MG63 (cell line): ENCODE results near the gene BRD2. TPM values are rescaled to one million over a fixed set of nuclear protein-coding genes. Genes with fewer than 3 reads are reported as not detected.

Experiments
- DNase-seq: peaks from one replicate; pipeline ENCODE4 v3.0.0-alpha.2; 2020
- H3K27me3 ChIP-seq: fragments of 250-450 bp; sonication (Bioruptor Pico); 2 replicates; pipeline ENCODE4 v1.5.1; 2020; ENCODE audit warnings: mild to moderate bottlenecking, moderate library complexity
- H3K36me3 ChIP-seq: fragments of 250-450 bp; sonication (Bioruptor Pico); 2 replicates; pipeline ENCODE4 v1.5.1; 2020; ENCODE audit warnings: mild to moderate bottlenecking, moderate library complexity
- H3K4me3 ChIP-seq: fragments of 250-450 bp; sonication (Bioruptor Pico); 2 replicates; pipeline ENCODE4 v1.5.1; 2020; ENCODE audit warnings: mild to moderate bottlenecking, moderate library complexity
- H3K9me3 ChIP-seq: fragments of 250-450 bp; sonication (Bioruptor Pico); 2 replicates; pipeline ENCODE4 v1.5.1; 2020; ENCODE audit warnings: mild to moderate bottlenecking, moderate library complexity
- total RNA-seq: library from RNA; depleted of rRNA; stranded (reverse); fragments of >200 nt; shearing (Covaris generic); gene quantifications from 2 replicates; pipeline ENCODE4 v1.2.3, GENCODE V29; 2014; ENCODE audit warnings: low replicate concordance

BRD2 gene
- total RNA-seq, 1 experiment from 2014 or later: 207 TPM

DNA sequence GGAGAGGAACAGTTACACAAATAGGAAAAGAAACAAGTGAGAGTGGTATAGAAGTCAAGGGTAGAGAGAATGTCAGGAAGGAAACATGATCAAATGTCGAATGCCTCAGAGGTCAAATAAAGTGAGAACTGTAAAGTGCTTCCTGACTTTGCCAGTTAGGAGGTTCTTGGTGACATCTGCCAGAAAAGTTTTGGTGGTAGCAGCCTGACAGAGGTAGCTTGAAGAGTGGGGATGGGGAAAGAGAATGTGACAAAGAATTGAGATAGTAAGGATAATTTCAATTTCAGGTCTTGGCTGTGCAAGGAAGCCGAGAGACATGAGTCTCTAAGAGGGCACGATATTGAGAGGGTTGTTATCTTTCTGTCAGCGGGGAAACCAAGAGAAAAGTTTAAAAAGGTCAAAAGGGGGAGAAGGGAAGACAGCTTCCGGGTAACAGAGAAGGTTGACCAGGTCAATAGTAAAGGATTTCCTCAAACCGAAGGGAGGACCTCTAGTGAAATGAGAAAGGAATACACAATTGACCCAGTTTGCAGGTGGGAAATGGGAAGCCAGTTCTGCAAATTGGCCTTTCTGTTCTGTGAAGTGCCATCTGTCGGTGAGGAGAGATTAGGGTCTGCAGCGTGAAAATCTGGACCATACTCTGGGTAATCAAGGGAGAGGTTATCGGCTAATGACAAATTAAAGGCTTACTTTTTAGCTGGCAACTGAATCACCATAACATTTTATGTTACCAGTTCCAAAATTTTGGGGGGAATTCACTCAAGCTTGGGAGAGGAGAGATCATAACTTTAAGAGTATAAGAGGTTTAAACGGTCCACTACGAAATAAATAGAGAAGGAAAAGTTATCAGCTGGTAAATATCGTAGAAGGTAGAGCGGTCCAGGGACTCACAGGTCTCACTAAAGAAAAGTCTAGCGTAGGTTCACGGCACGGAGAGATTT is 973 bp upstream of the BRD2 start:
- no peaks in the 10 kb centered on the region for H3K27me3 ChIP-seq
- H3K36me3 ChIP-seq: peaks cover 24% of the 10 kb centered on the region
- H3K4me3 ChIP-seq: peak overlapping the region; percentile 79
- peak; percentile 72 for DNase-seq
- no peaks in the 10 kb centered on the region for H3K9me3 ChIP-seq

DNA sequence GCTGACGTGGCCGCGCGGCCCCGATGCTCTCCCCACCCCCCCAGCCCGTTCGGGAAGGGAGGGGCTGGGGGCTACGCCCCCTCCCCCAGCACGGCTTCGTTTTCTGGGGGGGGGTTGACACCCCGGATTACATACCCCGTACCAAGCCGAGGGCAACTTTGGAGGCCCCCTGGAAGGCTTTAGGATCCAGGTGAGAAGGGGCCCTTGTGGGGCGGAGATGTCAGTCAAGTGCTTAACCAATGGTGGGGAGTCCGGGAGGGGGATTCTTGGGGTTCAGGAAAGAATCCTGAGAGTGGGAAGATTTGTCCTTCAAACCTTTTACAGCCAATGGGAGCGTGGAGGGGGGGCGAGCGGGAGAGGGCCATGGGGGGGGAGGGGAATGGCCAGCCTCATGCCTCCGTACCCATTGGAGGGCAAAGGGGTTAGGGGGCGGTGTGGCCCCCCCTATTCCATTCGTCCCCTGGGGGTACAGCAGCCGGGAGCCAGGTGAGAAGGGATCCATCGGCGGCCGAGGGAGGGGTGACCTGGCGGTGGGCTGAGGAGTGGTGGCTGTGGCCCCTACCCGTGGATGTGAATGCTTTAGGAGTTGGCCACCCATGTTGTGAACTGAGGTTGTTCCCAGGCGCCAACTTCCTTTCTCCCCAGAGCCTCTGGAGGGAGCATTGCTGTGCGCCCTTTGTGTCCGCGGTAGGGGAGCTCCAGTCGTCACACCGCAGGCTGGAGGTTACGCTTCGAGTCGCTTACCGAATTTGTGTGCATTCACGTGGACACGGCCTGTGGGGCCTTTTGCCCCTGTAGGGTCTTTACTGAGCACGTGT is 682 bp downstream of the BRD2 start:
- Histone ChIP-seq H3K4me3 (peak overlapping the region; percentile 79), H3K36me3 (peaks cover 41% of the 10 kb centered on the region), H3K27me3 (no peaks in the 10 kb centered on the region), H3K9me3 (no peaks in the 10 kb centered on the region)
- DNase-seq: peak; percentile 97

DNA sequence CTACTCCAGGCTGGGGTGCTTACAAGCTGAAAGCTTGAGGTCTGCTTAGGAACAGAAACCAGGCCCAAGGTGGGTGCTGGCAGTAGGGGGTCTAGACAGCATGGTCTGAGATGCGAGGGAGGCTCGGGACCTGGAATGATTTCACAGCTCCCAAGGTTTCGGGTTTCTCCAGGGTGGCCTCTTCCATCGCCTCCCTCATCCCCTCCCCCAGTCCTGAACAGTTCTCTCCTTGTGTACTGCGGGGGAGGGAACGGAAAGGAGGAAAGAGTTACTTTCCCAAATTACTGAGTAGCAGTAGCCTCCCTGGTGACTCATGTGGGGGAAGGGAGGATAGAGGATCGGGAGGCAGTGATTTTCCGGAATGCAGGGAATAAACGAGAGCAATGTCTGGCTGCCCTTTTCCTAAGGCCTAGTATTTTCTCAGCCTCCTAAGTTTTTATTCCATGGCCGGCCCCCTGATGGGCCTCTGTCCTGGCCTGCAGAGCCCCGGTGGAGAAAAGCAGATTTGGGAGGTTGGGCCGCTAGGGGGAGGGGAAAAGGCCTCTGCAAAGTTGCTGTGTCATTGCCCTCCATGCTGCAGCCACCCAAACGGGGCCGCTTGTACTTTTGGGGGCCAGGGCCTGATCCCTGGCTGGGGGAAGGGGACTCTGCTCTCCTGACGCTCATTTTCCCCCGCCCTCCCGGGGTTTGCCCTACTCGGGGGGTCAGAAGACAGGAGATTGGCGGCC is 1.5 kb downstream of the BRD2 start:
- peaks cover 48% of the 10 kb centered on the region for H3K36me3 ChIP-seq
- DNase-seq: peak; percentile 99
- peak overlapping the region; percentile 79 for H3K4me3 ChIP-seq
- H3K27me3 ChIP-seq: no peaks in the 10 kb centered on the region
- H3K9me3 ChIP-seq: no peaks in the 10 kb centered on the region

DNA sequence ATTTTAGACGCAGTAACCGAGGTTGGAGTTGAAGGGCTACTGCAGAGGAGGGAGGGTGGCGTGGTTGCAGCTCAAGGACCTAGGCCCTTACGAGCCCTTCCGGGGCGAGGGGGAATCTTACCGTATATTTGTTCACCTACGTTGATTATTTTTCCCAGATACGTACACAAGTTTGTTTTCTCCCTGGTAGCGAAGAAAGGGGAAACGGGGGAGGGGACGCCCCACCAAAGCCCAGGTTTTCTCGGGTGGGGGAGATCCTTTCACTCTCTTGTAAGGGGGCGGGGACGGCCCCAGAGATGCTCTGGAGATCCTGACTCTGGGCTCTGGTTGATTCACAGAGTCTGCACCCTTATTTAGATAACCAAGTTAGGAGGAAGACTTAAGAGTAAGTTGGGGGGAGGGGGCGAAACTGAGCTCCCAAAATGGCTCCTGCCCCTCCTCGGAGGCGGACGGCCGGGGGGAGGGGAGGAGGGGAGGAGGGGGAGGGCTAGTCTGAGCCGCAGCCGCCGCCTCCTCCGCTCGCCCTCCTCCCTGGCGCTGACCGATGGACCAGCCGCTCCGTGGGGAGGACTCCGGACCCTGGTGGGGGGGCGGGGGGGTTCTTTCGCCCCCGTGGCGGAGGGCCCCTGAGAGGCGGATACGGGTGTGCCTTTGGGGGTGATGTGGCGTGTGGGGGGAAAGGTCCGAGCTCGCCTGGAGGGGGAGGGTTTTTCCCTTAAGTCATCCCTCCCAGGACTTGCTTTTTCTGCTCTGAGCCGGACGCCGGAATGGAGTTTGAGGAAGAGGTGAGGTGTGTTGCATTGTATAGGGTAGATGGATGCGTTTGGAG is 2.2 kb downstream of the BRD2 start:
- Histone ChIP-seq H3K4me3 (peak overlapping the region; percentile 79), H3K36me3 (peaks cover 56% of the 10 kb centered on the region), H3K9me3 (no peaks in the 10 kb centered on the region), H3K27me3 (no peaks in the 10 kb centered on the region)
- peak; percentile 100 for DNase-seq

DNA sequence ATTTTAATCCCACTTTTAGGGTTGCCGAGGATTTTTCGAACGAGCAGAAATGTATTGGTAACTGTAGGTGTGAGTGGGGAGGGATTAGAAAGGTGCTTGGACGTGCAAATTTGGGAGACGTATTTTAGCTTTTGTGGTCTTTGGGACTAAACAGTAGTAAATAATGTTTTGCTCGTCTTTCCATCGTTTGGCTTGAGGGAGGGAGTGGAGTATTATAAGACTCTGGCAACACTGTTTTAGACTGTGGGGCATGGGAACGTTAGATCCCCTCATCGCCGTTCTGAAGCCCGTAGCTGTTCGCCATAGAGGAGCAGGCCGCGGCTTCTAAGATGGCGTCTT is 2.8 kb downstream of the BRD2 start:
- Histone ChIP-seq H3K4me3 (peak overlapping the region; percentile 79), H3K27me3 (no peaks in the 10 kb centered on the region), H3K36me3 (peaks cover 62% of the 10 kb centered on the region), H3K9me3 (no peaks in the 10 kb centered on the region)
- DNase-seq: no peak

DNA sequence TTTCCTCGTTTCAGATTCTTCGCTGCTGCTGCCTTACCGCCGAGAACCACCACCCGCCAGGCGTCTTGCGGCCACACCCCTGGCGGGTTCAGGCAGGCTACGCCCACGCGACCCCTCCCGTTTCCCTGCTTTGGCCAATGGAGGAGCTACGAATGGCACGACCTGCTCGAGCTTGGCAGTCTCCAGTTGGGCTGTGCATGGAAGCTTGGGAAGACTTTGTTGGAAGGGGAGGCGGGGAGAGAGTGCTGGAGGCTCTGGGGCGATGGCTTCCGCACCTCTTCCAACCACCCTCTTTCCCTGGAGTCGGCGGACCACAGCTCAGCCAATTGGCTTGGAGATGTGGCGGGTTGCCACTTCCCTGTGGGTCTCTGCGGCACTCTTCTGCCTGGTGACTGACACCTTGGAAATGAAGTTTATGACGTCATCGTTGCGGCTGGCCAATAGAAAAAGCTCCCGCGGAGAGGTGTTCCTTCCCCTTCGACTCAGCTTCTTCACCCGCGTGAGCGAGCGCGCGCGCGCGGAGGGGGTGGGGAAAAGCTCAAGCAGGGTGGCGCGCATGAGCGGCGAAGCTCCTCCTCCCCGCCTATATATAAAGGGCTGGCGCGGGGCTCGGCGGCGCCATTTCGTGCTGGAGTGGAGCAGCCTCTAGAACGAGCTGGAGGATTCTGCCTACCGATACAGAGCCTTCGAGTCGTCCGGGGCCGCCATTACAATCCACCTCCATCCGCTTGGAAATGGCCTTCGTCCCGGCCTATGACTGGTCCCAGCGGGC is 3.4 kb downstream of the BRD2 start:
- no peaks in the 10 kb centered on the region for H3K9me3 ChIP-seq
- no peaks in the 10 kb centered on the region for H3K27me3 ChIP-seq
- DNase-seq: peak; percentile 100
- H3K4me3 ChIP-seq: peak overlapping the region; percentile 80
- peaks cover 68% of the 10 kb centered on the region for H3K36me3 ChIP-seq

DNA sequence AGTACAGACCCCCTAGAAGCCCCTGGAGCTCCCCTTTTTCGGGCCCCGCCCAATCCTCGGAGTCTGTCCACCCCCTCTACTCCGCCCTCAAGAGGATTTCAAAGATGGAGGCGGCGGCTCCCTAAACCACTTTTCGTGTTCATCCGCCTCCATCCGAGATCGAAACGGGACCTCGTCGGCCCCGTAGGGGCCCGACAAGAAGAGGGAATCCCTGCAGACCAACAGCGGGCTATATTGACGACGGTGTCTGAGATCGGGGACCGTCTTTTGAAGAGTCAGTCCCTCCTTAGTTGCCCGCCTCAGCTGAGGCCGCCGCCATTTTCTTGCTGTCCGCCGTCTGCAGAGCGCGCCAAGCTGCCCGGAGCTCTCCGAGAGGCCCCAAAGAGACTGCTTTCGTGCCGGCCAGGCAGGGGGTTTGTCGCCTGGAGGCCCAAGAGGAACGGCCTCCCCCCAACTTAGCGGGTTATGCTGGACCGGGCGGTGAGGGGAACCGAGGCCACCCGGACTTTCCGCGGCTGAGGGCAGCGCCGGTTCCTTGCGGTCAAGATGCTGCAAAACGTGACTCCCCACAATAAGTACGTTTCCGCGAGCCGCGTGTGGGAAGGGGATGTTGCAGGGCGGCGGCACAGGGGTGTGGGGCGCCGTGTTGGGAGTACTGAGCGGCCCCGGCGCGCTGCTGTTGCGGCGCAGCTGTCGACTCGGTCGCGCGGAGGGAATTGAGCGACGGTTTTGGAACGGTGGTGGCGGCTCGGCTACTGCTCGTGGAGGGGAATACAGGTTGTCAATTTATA is 4.2 kb downstream of the BRD2 start:
- Histone ChIP-seq H3K9me3 (no peaks in the 10 kb centered on the region), H3K4me3 (peak overlapping the region; percentile 80), H3K36me3 (peaks cover 75% of the 10 kb centered on the region), H3K27me3 (no peaks in the 10 kb centered on the region)
- DNase-seq: peak; percentile 66

DNA sequence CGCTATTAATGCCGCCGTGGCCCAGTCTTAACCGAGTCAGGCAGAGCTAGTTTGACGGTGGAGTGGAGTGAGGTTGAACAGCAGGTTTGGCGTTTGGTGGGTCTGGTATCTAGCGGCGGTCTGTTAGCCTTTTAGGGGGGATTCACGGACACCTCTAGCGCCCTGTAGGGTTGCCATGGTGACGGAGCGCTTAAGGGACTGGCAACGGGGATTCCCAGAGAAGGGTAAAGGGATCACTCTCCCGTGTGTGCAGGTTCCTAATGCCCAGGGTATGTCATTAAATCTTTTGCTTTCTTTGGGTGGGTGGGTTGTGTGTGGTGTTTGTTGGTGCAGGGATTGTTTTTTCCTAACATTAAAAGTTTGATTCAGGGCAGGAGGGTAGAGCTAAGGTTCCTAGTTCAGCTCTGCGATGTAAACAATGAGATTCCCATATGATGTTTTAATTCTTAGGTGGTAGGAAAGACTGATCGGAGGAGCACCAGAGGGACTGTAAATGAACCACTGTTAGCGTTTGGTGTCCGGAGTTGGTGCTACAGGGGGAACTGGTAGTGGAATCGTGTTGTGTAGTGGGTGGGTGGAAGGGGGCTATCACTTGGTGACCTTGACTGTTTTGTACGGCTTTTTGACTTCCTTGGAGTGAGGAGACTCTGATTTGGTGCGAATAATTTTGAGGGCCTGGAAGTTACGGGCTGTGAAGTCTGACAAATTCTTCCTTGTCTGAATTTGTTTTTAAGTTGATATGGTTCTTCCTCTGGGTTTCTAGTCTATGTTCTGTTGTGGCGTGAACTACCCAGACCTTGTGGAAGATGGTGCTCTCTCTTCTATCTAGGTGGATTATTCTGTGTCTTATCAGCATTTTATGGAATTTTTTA is 5.0 kb downstream of the BRD2 start:
- peak overlapping the region; percentile 80 for H3K4me3 ChIP-seq
- H3K9me3 ChIP-seq: no peaks in the 10 kb centered on the region
- DNase-seq: peak; percentile 72
- H3K27me3 ChIP-seq: no peaks in the 10 kb centered on the region
- H3K36me3 ChIP-seq: peaks cover 84% of the 10 kb centered on the region

DNA sequence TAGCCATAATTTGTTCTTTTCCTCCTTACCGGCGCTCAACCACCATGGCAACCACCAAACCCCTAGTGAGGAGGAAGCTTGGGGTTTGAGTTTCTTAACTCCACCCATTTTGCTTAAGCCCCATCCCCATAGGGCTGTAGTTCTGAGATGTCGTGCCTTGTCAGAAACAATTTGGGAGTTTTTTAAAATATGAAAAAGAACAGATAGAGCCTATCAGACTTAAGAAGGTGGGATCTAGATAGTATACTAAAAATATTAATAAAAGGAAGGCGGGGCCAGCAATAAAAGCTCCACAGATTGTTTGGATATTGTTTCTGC is 5.6 kb downstream of the BRD2 start:
- no peaks in the 10 kb centered on the region for H3K27me3 ChIP-seq
- peaks cover 90% of the 10 kb centered on the region for H3K36me3 ChIP-seq
- H3K9me3 ChIP-seq: no peaks in the 10 kb centered on the region
- peak; percentile 52 for DNase-seq
- peak overlapping the region; percentile 80 for H3K4me3 ChIP-seq

DNA sequence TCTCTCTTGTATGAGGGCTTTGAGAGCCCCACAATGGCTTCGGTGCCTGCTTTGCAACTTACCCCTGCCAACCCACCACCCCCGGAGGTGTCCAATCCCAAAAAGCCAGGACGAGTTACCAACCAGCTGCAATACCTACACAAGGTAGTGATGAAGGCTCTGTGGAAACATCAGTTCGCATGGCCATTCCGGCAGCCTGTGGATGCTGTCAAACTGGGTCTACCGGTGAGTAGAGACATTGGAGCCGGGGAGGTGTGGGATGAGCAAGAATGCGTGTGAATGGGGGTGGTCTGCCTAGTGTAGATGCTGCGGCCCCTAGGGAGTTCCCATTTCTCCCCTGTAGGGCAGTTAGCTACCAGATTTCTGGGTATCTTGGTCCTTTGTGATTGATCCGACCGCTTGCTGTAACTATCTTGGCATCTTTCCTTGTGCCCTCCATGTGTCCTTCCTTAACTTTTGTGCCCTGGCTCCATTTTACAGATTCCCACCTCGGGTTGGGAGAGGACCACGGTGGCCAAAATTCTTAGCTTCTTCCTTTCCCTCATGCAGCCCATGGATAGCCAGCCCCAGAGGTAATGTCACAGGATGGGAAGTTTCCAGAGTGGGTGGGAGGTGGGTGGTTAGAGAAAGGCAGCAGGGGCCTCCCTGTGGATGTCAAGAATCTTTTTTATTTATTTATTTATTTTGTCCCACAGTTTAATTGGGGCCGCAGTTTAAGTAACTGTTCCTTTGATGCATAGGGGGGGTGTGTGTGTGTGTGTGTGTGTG is 6.3 kb downstream of the BRD2 start:
- DNase-seq: no peak
- Histone ChIP-seq H3K36me3 (peaks cover 91% of the 10 kb centered on the region), H3K4me3 (peak overlapping the region; percentile 80), H3K27me3 (no peaks in the 10 kb centered on the region), H3K9me3 (no peaks in the 10 kb centered on the region)

DNA sequence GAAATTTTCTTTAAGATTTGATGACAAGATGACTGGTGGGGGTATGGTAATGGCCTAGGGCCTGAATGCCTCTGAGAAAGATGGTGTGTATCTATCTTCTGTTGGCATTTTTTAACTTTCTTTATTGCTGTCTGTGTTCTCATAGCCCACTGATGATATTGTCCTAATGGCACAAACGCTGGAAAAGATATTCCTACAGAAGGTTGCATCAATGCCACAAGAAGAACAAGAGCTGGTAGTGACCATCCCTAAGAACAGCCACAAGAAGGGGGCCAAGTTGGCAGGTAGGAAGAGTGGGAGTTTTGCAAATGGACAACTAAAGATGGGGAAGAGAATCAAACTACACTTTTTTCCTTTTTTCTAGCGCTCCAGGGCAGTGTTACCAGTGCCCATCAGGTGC is 7.5 kb downstream of the BRD2 start:
- Histone ChIP-seq H3K9me3 (no peaks in the 10 kb centered on the region), H3K36me3 (peaks cover 93% of the 10 kb centered on the region), H3K4me3 (peak overlapping the region; percentile 80), H3K27me3 (no peaks in the 10 kb centered on the region)
- no peak for DNase-seq

DNA sequence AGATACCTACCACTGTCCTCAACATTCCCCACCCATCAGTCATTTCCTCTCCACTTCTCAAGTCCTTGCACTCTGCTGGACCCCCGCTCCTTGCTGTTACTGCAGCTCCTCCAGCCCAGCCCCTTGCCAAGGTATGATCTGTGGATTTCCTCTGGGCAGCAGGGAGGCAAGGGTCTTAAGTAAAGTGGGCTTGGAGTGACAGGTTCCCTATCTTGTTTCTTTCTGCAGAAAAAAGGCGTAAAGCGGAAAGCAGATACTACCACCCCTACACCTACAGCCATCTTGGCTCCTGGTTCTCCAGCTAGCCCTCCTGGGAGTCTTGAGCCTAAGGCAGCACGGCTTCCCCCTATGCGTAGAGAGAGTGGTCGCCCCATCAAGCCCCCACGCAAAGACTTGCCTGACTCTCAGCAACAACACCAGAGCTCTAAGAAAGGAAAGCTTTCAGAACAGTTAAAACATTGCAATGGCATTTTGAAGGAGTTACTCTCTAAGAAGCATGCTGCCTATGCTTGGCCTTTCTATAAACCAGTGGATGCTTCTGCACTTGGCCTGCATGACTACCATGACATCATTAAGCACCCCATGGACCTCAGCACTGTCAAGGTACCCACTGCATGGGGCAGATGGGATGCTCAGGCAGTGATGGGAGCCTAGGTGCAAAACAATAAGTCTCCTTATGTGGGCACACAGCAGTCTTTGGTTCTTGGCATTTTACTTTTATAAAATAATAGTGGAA is 8.1 kb downstream of the BRD2 start:
- DNase-seq: no peak
- H3K4me3 ChIP-seq: no peak overlapping the region
- H3K9me3 ChIP-seq: no peaks in the 10 kb centered on the region
- peaks cover 95% of the 10 kb centered on the region for H3K36me3 ChIP-seq
- no peaks in the 10 kb centered on the region for H3K27me3 ChIP-seq
